ENCODE measurements around the gene GORASP2. TPM values are rescaled to one million over a fixed set of nuclear protein-coding genes. Genes with fewer than 3 reads are reported as not detected.

The GORASP2 gene
- total RNA-seq, 1 experiment from 2014 or later = 87.9 TPM

DNA sequence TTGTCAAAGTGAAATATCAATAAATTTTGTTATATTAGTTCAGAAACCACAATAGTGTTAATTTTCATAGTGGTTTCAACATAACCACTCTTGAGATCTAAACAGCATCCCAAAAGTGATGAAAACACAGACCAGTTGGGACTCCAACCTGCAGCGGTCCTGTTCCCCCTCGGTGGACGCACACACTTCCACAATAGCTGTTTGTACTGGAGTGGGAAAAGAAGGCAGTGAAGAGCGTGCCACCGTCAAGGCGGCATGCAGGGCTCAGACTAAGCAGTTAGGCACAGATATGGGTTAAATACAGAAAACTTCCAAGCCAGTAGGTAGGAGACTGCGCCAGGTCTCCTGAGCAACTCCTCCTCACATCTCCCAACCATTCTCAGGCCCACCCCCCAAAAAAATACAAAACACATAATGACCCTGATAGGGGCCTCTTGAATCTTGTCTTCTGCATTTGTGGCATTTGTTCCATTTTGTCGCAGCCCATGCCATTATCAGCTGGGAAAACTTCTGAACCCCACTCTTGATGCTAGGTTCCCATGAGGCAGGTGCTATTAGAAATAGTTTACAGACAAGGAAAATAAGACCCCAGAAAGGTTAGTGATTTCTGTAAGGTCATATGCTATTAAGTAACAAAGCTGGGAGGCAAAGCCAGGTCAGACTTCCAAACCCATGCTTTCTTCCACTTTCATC lies 57.7 kb downstream of the GORASP2 start (continued):
- TF ChIP-seq, protein P1, sequence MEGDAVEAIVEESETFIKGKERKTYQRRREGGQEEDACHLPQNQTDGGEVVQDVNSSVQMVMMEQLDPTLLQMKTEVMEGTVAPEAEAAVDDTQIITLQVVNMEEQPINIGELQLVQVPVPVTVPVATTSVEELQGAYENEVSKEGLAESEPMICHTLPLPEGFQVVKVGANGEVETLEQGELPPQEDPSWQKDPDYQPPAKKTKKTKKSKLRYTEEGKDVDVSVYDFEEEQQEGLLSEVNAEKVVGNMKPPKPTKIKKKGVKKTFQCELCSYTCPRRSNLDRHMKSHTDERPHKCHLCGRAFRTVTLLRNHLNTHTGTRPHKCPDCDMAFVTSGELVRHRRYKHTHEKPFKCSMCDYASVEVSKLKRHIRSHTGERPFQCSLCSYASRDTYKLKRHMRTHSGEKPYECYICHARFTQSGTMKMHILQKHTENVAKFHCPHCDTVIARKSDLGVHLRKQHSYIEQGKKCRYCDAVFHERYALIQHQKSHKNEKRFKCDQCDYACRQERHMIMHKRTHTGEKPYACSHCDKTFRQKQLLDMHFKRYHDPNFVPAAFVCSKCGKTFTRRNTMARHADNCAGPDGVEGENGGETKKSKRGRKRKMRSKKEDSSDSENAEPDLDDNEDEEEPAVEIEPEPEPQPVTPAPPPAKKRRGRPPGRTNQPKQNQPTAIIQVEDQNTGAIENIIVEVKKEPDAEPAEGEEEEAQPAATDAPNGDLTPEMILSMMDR (IDR thresholded peaks at IDR 0.05 in 2 of 3, conservative IDR thresholded peaks at IDR 0.05 in 1 of 3; ENCODE audit: borderline replicate concordance in 1 of 3, insufficient read depth in 1 of 3, low read depth in 2 of 3, low read length in 2 of 3) = no peak

DNA sequence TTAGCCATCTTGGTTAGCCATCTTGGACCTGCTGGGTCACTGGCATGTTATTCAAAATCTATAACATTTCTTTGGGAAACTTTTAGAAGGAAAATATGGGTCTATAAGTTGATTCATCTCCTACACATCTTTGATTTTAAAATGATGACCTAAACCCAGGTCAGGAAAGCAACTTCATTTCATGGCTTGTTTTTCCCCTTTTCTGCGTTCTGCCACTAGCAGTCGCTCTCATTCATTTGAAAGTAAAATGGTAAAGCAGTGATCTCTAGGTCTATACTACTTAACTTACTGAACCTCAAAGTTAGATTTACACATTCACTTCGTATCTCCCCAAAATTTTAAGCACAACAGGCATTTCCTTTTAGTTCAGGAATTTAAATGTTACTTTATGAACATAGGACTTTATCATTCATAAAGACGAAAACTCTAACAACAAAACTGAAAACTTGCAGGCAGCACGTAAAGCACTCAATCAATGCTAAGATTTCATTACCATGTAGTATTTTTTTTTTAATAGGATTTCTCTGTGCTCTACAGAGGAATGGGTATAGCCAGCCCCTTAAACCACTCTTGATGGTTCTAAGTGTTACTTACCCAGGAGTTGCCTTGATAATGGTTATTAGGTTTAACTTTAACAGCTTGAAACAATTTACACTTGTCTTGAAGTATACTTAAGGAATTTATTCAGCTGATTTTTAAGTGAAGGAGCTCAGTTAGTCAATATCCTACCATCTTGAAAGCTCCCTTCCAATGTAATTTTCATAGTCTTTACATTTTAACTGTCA lies 62.5 kb downstream of the GORASP2 start:
- Histone ChIP-seq H3K4me2 (ENCODE audit: low read length) (no peak overlapping the region), H3K9ac (ENCODE audit: low read length) (no peak overlapping the region), H3K9me3 (ENCODE audit: control insufficient read depth in 1 of 2, insufficient read depth in 1 of 2, low read depth in 1 of 2, low read length in 2 of 2) (no peaks in the 10 kb centered on the region), H3K36me3 (ENCODE audit: control insufficient read depth in 1 of 2, insufficient read depth in 2 of 2, low read length in 2 of 2) (peaks cover 8 to 13% of the 10 kb centered on the region in 2 experiments; a peak in 3 of 4 replicates), H3K27ac (ENCODE audit: low read depth, low read length) (no peak overlapping the region), H3K4me3 (replicated peaks in 1 of 2; ENCODE audit: low read depth in 1 of 2, low read length in 2 of 2) (no peak overlapping the region), H3K9me2 (ENCODE audit: insufficient read depth) (no peaks in the 10 kb centered on the region), H3K4me1 (ENCODE audit: control insufficient read depth in 1 of 2, insufficient read depth in 2 of 2, low read length in 2 of 2) (no peaks in the 10 kb centered on the region), H2AFZ (ENCODE audit: low read depth, low read length, poor library complexity, severe bottlenecking) (no peak overlapping the region), H3K27me3 (ENCODE audit: insufficient read depth, low read length) (no peaks in the 10 kb centered on the region), H3K79me2 (ENCODE audit: insufficient read depth, low read length) (no peaks in the 10 kb centered on the region), H4K20me1 (ENCODE audit: insufficient read depth) (no peaks in the 10 kb centered on the region)
- DNase-seq (ENCODE audit: low read depth, low spot score) (no peak), ATAC-seq (no peak)
- intact Hi-C loops (cut with micrococcal nuclease) = no loop called here
- no TSS peak for BruUV-seq (replicated peaks)
- TF ChIP-seq EZH2phosphoT487 (IDR thresholded peaks at IDR 0.05; ENCODE audit: borderline replicate concordance) = no peak
- TF ChIP-seq, protein P1 (IDR thresholded peaks at IDR 0.05 in 2 of 3, conservative IDR thresholded peaks at IDR 0.05 in 1 of 3; ENCODE audit: borderline replicate concordance in 1 of 3, insufficient read depth in 1 of 3, low read depth in 2 of 3, low read length in 2 of 3) = peak in 1 of 3 experiments; percentile 37; a peak in 2 of 6 replicates
- no peak for TF ChIP-seq SIN3A (IDR thresholded peaks at IDR 0.05; ENCODE audit: low read depth)
- no peak for TF ChIP-seq EGR1 (IDR thresholded peaks at IDR 0.05; ENCODE audit: low read depth)
- TF ChIP-seq YY1 (IDR thresholded peaks at IDR 0.05; ENCODE audit: extremely low read depth, insufficient replicate concordance, low read depth, low read length) = no peak
- peak; percentile 19; the same call in 1 of the 2 replicates for TF ChIP-seq RAD21 (IDR thresholded peaks at IDR 0.05; ENCODE audit: low read depth)
- TF ChIP-seq, protein P2, sequence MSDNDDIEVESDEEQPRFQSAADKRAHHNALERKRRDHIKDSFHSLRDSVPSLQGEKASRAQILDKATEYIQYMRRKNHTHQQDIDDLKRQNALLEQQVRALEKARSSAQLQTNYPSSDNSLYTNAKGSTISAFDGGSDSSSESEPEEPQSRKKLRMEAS (IDR thresholded peaks at IDR 0.05) = no peak
- no peak for TF ChIP-seq POLR2AphosphoS5 (IDR thresholded peaks at IDR 0.05; ENCODE audit: low read depth, low read length)
- POLR2A ChIA-PET = no interaction called here
- CTCF ChIA-PET = interaction anchor here (1.0 kb wide), 1 partner anchor 576 kb away, joined by 3 read pairs; no protein-coding TSS in a partner anchor
- RAD21 ChIA-PET (ENCODE audit: low non-redundant PET in 1 of 2, low total read pairs in 2 of 2, uncharacterized antibody in 2 of 2, unreplicated experiment in 2 of 2) = no interaction called here
